ENCODE data around the gene LGALS9.

GRCh38 chr17:27605409-27605808 lies 25.6 kb upstream of the LGALS9 start:
- no peak for TF ChIP-seq POLR2A (IDR thresholded peaks at IDR 0.05)
- TF ChIP-seq CTCF (IDR thresholded peaks at IDR 0.05): no peak

All from adrenal gland (tissue), 5 donors.